ENCODE data around the gene SMIM29. TPM values are rescaled to one million over a fixed set of nuclear protein-coding genes. Genes with fewer than 3 reads are reported as not detected.

SMIM29 gene
- total RNA-seq, 1 experiment from 2014 or later = 5.4 TPM

DNA sequence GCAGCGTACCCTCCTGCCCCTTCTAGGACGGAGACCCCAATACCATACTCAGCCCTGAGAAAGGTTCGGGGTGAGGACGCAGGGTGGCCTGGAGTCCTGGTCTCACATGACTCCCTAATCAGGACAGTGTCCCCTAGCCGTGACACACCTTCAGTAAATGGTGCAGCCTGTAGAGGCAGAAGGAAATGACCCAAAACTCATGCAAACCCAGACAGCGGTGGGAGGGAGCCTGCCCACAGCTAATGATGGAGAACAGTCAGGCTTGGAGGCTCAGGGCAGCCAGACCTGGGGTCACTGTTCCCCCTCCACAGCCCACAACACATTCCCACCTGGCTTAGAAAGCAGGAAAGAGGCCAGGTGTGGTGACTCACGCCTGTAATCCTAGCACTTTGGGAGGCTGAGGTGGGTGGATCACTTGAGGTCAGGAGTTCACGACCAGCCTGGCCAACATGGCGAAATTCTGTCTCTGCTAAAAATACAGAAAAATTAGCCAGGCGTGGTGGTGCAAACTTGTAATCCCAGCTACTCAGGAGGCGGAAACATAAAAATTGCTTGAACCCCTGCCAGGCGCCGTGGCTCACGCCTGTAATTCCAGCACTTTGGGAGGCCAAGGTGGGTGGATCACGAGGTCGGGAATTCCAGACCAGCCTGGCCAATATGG lies 20.9 kb downstream of the SMIM29 start:
- Histone ChIP-seq H3K79me1 (ENCODE audit: insufficient read depth, low read depth, low read length, poor library complexity, severe bottlenecking) (no peaks in the 10 kb centered on the region), H2AK5ac (ENCODE audit: insufficient read length, low read length) (peak overlapping the region; percentile 81), H3K23me2 (ENCODE audit: insufficient read length, low read depth, low read length, poor library complexity, severe bottlenecking) (no peaks in the 10 kb centered on the region), H3K23ac (ENCODE audit: insufficient read length, low read depth, low read length) (no peak overlapping the region), H2BK12ac (ENCODE audit: insufficient read length, low read depth, low read length) (peak overlapping the region; percentile 89), H3K18ac (ENCODE audit: insufficient read length, low read depth, low read length) (peak overlapping the region; percentile 85), H2BK15ac (ENCODE audit: low read depth, low read length) (no peak overlapping the region), H4K20me1 (ENCODE audit: control insufficient read depth, insufficient read depth, insufficient read length) (no peaks in the 10 kb centered on the region), H2BK20ac (ENCODE audit: low read depth, low read length, poor library complexity, severe bottlenecking) (no peak overlapping the region), H3K4me2 (ENCODE audit: insufficient read depth, insufficient read length, low read length) (no peak overlapping the region), H2BK5ac (ENCODE audit: insufficient read length, low read length) (no peak overlapping the region), H3K9me3 (ENCODE audit: control insufficient read depth, low read depth, low read length) (no peaks in the 10 kb centered on the region), H4K8ac (replicated peaks; ENCODE audit: insufficient read length, low read depth, low read length) (no peak overlapping the region), H3K9ac (ENCODE audit: extremely low read depth, insufficient read length, low read length) (no peak overlapping the region), H3K79me2 (ENCODE audit: insufficient read depth, low read length) (no peaks in the 10 kb centered on the region), H2BK120ac (ENCODE audit: low read depth, low read length, poor library complexity, severe bottlenecking) (no peak overlapping the region), H3K4ac (ENCODE audit: low read depth, low read length) (no peak overlapping the region), H2AFZ (ENCODE audit: low read length) (no peak overlapping the region), H3T11ph (ENCODE audit: low read length) (no peak overlapping the region), H3K14ac (ENCODE audit: insufficient read depth, low read length) (peak overlapping the region; percentile 92), H4K5ac (ENCODE audit: insufficient read length, low read depth, low read length) (peak overlapping the region; percentile 79), H4K91ac (ENCODE audit: insufficient read length, low read depth, low read length) (peak overlapping the region; percentile 43), H3K27ac (ENCODE audit: insufficient read length, low read depth, low read length) (peak overlapping the region; percentile 67), H3K27me3 (ENCODE audit: insufficient read depth, low read length) (no peaks in the 10 kb centered on the region), H3K4me1 (ENCODE audit: insufficient read depth, low read length) (peaks cover 14% of the 10 kb centered on the region; the same call in 1 of the 2 replicates), H3K56ac (ENCODE audit: insufficient read length, low read depth, low read length) (peak overlapping the region; percentile 75)
- Mint-ChIP-seq H3K36me3 (ENCODE audit: insufficient read depth in 1 of 3, low read depth in 3 of 3) (no peaks in the 10 kb centered on the region), H3K4me3 (peak overlapping the region in 1 of 2 experiments; percentile 26; a peak in 1 of 5 replicates), H3K9me3 (no peaks in the 10 kb centered on the region), H3K27me3 (ENCODE audit: low read depth) (no peaks in the 10 kb centered on the region; the same call in 1 of the 2 replicates), H3K27ac (peak overlapping the region; percentile 74 to 97 (median 87); a peak in 5 of 7 replicates), H3K4me1 (peaks cover 43 to 48% of the 10 kb centered on the region in 2 experiments)
- no CpG with 5 or more reads among the region's 16 CpGs for WGBS (ENCODE audit: extremely low coverage, insufficient read length, low lambda C conversion rate)
- DNase-seq = peak; percentile 51
- TF ChIP-seq, protein P1, sequence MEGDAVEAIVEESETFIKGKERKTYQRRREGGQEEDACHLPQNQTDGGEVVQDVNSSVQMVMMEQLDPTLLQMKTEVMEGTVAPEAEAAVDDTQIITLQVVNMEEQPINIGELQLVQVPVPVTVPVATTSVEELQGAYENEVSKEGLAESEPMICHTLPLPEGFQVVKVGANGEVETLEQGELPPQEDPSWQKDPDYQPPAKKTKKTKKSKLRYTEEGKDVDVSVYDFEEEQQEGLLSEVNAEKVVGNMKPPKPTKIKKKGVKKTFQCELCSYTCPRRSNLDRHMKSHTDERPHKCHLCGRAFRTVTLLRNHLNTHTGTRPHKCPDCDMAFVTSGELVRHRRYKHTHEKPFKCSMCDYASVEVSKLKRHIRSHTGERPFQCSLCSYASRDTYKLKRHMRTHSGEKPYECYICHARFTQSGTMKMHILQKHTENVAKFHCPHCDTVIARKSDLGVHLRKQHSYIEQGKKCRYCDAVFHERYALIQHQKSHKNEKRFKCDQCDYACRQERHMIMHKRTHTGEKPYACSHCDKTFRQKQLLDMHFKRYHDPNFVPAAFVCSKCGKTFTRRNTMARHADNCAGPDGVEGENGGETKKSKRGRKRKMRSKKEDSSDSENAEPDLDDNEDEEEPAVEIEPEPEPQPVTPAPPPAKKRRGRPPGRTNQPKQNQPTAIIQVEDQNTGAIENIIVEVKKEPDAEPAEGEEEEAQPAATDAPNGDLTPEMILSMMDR (conservative IDR thresholded peaks at IDR 0.05) = no peak
